Measurements from ENCODE around the gene FCGBP.

Gene FCGBP

GRCh38 chr19:39924952-39925351 is 9.5 kb downstream of the FCGBP start:
- TF ChIP-seq ZFX (IDR thresholded peaks at IDR 0.05; ENCODE audit: borderline replicate concordance): no peak
- TF ChIP-seq CTCF (IDR thresholded peaks at IDR 0.05): no peak
- no peak overlapping the region for H3K27ac ChIP-seq

- TF ChIP-seq ZFX (IDR thresholded peaks at IDR 0.05; ENCODE audit: borderline replicate concordance): no peak
- no peak for TF ChIP-seq CTCF (IDR thresholded peaks at IDR 0.05)
- no peak overlapping the region for H3K27ac ChIP-seq
Measured at GRCh38 chr19:39924389-39924788, 10.0 kb downstream of the FCGBP start.

- no peak overlapping the region for H3K27ac ChIP-seq
- TF ChIP-seq ZFX (IDR thresholded peaks at IDR 0.05; ENCODE audit: borderline replicate concordance) (no peak), CTCF (IDR thresholded peaks at IDR 0.05) (no peak)
Measured at GRCh38 chr19:39923862-39924261, 10.6 kb downstream of the FCGBP start.

- H3K27ac ChIP-seq: no peak overlapping the region
- TF ChIP-seq CTCF (IDR thresholded peaks at IDR 0.05) (no peak), ZFX (IDR thresholded peaks at IDR 0.05; ENCODE audit: borderline replicate concordance) (no peak)
Measured at GRCh38 chr19:39919976-39920375, 14.5 kb downstream of the FCGBP start.

- TF ChIP-seq ZFX (IDR thresholded peaks at IDR 0.05; ENCODE audit: borderline replicate concordance): no peak
- no peak for TF ChIP-seq CTCF (IDR thresholded peaks at IDR 0.05)
- H3K27ac ChIP-seq: no peak overlapping the region
Measured at GRCh38 chr19:39918183-39918651, 16.2 kb downstream of the FCGBP start.

GRCh38 chr19:39917561-39918182 is 16.8 kb downstream of the FCGBP start:
- no peak overlapping the region for H3K27ac ChIP-seq
- TF ChIP-seq CTCF (IDR thresholded peaks at IDR 0.05): no peak
- no peak for TF ChIP-seq ZFX (IDR thresholded peaks at IDR 0.05; ENCODE audit: borderline replicate concordance)

GRCh38 chr19:39916851-39917396 is 17.5 kb downstream of the FCGBP start:
- H3K27ac ChIP-seq: no peak overlapping the region
- TF ChIP-seq CTCF (IDR thresholded peaks at IDR 0.05) (no peak), ZFX (IDR thresholded peaks at IDR 0.05; ENCODE audit: borderline replicate concordance) (no peak)

Data from 22Rv1 (cell line).